Measurements from ENCODE around the gene KNDC1.

The KNDC1 gene

GRCh38 chr10:133239990-133240389 is 80.0 kb downstream of the KNDC1 start:
- no peak for DNase-seq (ENCODE audit: low read depth, low spot score)

- no peak for DNase-seq (ENCODE audit: low read depth, low spot score)
These were observed 81.6 kb downstream of the KNDC1 start for GRCh38 chr10:133241501-133242205.

- DNase-seq (ENCODE audit: low read depth, low spot score): no peak
These were observed 82.8 kb downstream of the KNDC1 start for GRCh38 chr10:133242611-133243356.

- DNase-seq (ENCODE audit: low read depth, low spot score): no peak
These were observed 83.6 kb downstream of the KNDC1 start for GRCh38 chr10:133243593-133243992.

- DNase-seq (ENCODE audit: low read depth, low spot score): no peak
These were observed 85.6 kb downstream of the KNDC1 start for GRCh38 chr10:133245439-133246235.

GRCh38 chr10:133246236-133246626 is 86.2 kb downstream of the KNDC1 start:
- no peak for DNase-seq (ENCODE audit: low read depth, low spot score)

- no peak for DNase-seq (ENCODE audit: low read depth, low spot score)
These were observed 87.8 kb downstream of the KNDC1 start for GRCh38 chr10:133247681-133248333.

- no peak for DNase-seq (ENCODE audit: low read depth, low spot score)
These were observed 88.3 kb downstream of the KNDC1 start for GRCh38 chr10:133248334-133248715.

- DNase-seq (ENCODE audit: low read depth, low spot score): no peak
These were observed 89.2 kb downstream of the KNDC1 start for GRCh38 chr10:133249094-133249780.

- DNase-seq (ENCODE audit: low read depth, low spot score): no peak
These were observed 90.1 kb downstream of the KNDC1 start for GRCh38 chr10:133249975-133250754.

- DNase-seq (ENCODE audit: low read depth, low spot score): no peak
These were observed 91.6 kb downstream of the KNDC1 start for GRCh38 chr10:133251388-133252222.

GRCh38 chr10:133252223-133252552 is 92.2 kb downstream of the KNDC1 start:
- DNase-seq (ENCODE audit: low read depth, low spot score): no peak

- DNase-seq (ENCODE audit: low read depth, low spot score): no peak
These were observed 93.4 kb downstream of the KNDC1 start for GRCh38 chr10:133253361-133253955.

- no peak for DNase-seq (ENCODE audit: low read depth, low spot score)
These were observed 94.6 kb downstream of the KNDC1 start for GRCh38 chr10:133254421-133255120.

GRCh38 chr10:133255323-133255722 is 95.3 kb downstream of the KNDC1 start:
- no peak for DNase-seq (ENCODE audit: low read depth, low spot score)

- DNase-seq (ENCODE audit: low read depth, low spot score): no peak
These were observed 97.6 kb downstream of the KNDC1 start for GRCh38 chr10:133257489-133258065.

- no peak for DNase-seq (ENCODE audit: low read depth, low spot score)
These were observed 98.2 kb downstream of the KNDC1 start for GRCh38 chr10:133258066-133258817.
